Retinal pigment epithelial cell (primary cell): Measurements from ENCODE around the gene TMEM164.

Experiments
- DNase-seq: peaks from one replicate; pipeline ENCODE4 v3.0.0-alpha.2; 2010; ENCODE audit warnings: low read depth
- H3K4me3 ChIP-seq: 2 replicates; pipeline ENCODE4 v1.5.1; 2011; ENCODE audit warnings: mild to moderate bottlenecking, low read length, control low read depth, moderate library complexity
- TF ChIP-seq, protein P1 (sequence below): conservative IDR thresholded peaks from 2 replicates; pipeline ENCODE4 v1.5.1; 2011; ENCODE audit warnings: low read depth, low read length, control low read depth, inconsistent platforms

The TMEM164 gene

DNA sequence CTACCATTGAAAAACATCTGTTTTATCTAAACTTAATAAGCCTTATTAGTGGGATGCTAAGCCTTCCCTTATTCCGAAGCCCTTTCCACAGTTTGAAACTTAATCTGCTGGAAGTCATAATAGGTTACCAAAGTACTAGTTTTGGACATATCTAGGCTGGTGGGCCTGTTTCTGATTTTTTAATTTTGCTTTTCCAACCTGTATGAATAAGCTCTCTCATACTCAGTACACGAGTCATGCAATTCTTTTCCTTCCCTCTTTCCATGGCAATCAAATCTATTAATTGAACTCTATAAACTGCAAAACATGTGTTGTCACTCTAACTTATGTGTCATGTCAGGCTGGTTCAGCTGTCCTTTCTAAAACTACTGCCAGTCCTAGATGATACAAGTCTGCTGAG lies 224.0 kb downstream of the TMEM164 start:
- peak; percentile 23 for DNase-seq
- TF ChIP-seq, protein P1, sequence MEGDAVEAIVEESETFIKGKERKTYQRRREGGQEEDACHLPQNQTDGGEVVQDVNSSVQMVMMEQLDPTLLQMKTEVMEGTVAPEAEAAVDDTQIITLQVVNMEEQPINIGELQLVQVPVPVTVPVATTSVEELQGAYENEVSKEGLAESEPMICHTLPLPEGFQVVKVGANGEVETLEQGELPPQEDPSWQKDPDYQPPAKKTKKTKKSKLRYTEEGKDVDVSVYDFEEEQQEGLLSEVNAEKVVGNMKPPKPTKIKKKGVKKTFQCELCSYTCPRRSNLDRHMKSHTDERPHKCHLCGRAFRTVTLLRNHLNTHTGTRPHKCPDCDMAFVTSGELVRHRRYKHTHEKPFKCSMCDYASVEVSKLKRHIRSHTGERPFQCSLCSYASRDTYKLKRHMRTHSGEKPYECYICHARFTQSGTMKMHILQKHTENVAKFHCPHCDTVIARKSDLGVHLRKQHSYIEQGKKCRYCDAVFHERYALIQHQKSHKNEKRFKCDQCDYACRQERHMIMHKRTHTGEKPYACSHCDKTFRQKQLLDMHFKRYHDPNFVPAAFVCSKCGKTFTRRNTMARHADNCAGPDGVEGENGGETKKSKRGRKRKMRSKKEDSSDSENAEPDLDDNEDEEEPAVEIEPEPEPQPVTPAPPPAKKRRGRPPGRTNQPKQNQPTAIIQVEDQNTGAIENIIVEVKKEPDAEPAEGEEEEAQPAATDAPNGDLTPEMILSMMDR, result no peak

More for the DNA sequence above, 224.0 kb downstream of the TMEM164 start:
- H3K4me3 ChIP-seq, result no peak overlapping the region
